H9 (cell line): ENCODE measurements around the gene FYN. TPM values are rescaled to one million over a fixed set of nuclear protein-coding genes. Genes with fewer than 3 reads are reported as not detected.

Source experiments
- DNase-seq: peaks from one replicate; pipeline ENCODE4 v3.0.0-alpha.2; 2017
- H2AFZ ChIP-seq: one replicate; pipeline ENCODE4 v1.6.1; 2013; ENCODE audit warnings: mild to moderate bottlenecking, low read length, control low read depth, moderate library complexity
- H2AK5ac ChIP-seq: 2 replicates; pipeline ENCODE4 v1.6.1; 2013; ENCODE audit warnings: low read length, control low read depth, mixed read lengths; ENCODE audit not compliant: insufficient read length
- H2BK120ac ChIP-seq: one replicate; pipeline ENCODE4 v1.6.1; 2013; ENCODE audit warnings: low read depth, mild to moderate bottlenecking, low read length, control low read depth, inconsistent platforms; ENCODE audit not compliant: poor library complexity, severe bottlenecking
- H2BK12ac ChIP-seq: 2 replicates; pipeline ENCODE4 v1.6.1; 2013; ENCODE audit warnings: low read length, control low read depth, mixed read lengths, low read depth; ENCODE audit not compliant: insufficient read length
- H2BK15ac ChIP-seq: 2 replicates; pipeline ENCODE4 v1.6.1; 2013; ENCODE audit warnings: low read depth, low read length, control low read depth
- H2BK20ac ChIP-seq: one replicate; pipeline ENCODE4 v1.6.1; 2013; ENCODE audit warnings: low read depth, mild to moderate bottlenecking, low read length, control low read depth, inconsistent platforms; ENCODE audit not compliant: poor library complexity, severe bottlenecking
- H2BK5ac ChIP-seq: 2 replicates; pipeline ENCODE4 v1.6.1; 2013; ENCODE audit warnings: low read length, control low read depth, mixed read lengths; ENCODE audit not compliant: insufficient read length
- H3K14ac ChIP-seq: 2 replicates; pipeline ENCODE4 v1.6.1; 2013; ENCODE audit warnings: low read length, control low read depth; ENCODE audit not compliant: insufficient read depth
- H3K18ac ChIP-seq: 2 replicates; pipeline ENCODE4 v1.6.1; 2013; ENCODE audit warnings: low read depth, mild to moderate bottlenecking, mixed read lengths, low read length, control low read depth; ENCODE audit not compliant: insufficient read length
- H3K23ac ChIP-seq: 2 replicates; pipeline ENCODE4 v1.6.1; 2013; ENCODE audit warnings: low read length, control low read depth, mixed read lengths, low read depth; ENCODE audit not compliant: insufficient read length
- H3K23me2 ChIP-seq: 2 replicates; pipeline ENCODE4 v1.6.1; 2013; ENCODE audit warnings: low read depth, mild to moderate bottlenecking, mixed read lengths, low read length, control low read depth; ENCODE audit not compliant: insufficient read length, poor library complexity, severe bottlenecking
- H3K27ac ChIP-seq: 2 replicates; pipeline ENCODE4 v1.5.1; 2013; ENCODE audit warnings: low read length, control low read depth, mixed read lengths, low read depth; ENCODE audit not compliant: insufficient read length
- H3K27me3 ChIP-seq: 2 replicates; pipeline ENCODE4 v1.6.1; 2013; ENCODE audit warnings: low read length, control low read depth, inconsistent platforms; ENCODE audit not compliant: insufficient read depth
- H3K4ac ChIP-seq: 2 replicates; pipeline ENCODE4 v1.6.1; 2013; ENCODE audit warnings: low read depth, mild to moderate bottlenecking, control low read depth, inconsistent platforms, low read length, moderate library complexity
- H3K4me1 ChIP-seq: 2 replicates; pipeline ENCODE4 v1.6.1; 2013; ENCODE audit warnings: low read length, control low read depth, inconsistent platforms; ENCODE audit not compliant: insufficient read depth
- H3K4me2 ChIP-seq: 2 replicates; pipeline ENCODE4 v1.6.1; 2013; ENCODE audit warnings: low read length, control low read depth, mixed read lengths; ENCODE audit not compliant: insufficient read length, insufficient read depth
- H3K56ac ChIP-seq: 2 replicates; pipeline ENCODE4 v1.6.1; 2013; ENCODE audit warnings: low read depth, mild to moderate bottlenecking, mixed read lengths, low read length, control low read depth; ENCODE audit not compliant: insufficient read length
- H3K79me1 ChIP-seq: 2 replicates; pipeline ENCODE4 v1.6.1; 2013; ENCODE audit warnings: low read depth, mild to moderate bottlenecking, moderate library complexity, low read length, control low read depth, inconsistent platforms; ENCODE audit not compliant: insufficient read depth, poor library complexity, severe bottlenecking
- H3K79me2 ChIP-seq: 2 replicates; pipeline ENCODE4 v1.6.1; 2013; ENCODE audit warnings: low read length, control low read depth, inconsistent platforms; ENCODE audit not compliant: insufficient read depth
- H3K9ac ChIP-seq: 2 replicates; pipeline ENCODE4 v1.6.1; 2013; ENCODE audit warnings: low read length, control low read depth, mixed read lengths; ENCODE audit not compliant: insufficient read length; ENCODE audit errors: extremely low read depth
- H3K9me3 ChIP-seq: one replicate; pipeline ENCODE4 v1.6.1; 2013; ENCODE audit warnings: low read depth, low read length, inconsistent platforms; ENCODE audit not compliant: control insufficient read depth
- H3T11ph ChIP-seq: one replicate; pipeline ENCODE4 v1.6.1; 2013; ENCODE audit warnings: mild to moderate bottlenecking, low read length, control low read depth, inconsistent platforms
- H4K20me1 ChIP-seq: one replicate; pipeline ENCODE4 v1.6.1; 2013; ENCODE audit not compliant: control insufficient read depth, insufficient read length, insufficient read depth
- H4K5ac ChIP-seq: 2 replicates; pipeline ENCODE4 v1.6.1; 2013; ENCODE audit warnings: low read depth, mild to moderate bottlenecking, mixed read lengths, low read length, control low read depth; ENCODE audit not compliant: insufficient read length
- H4K8ac ChIP-seq: replicated peaks from 2 replicates; pipeline ENCODE4 v1.6.1; 2013; ENCODE audit warnings: low read length, control low read depth, mixed read lengths, low read depth; ENCODE audit not compliant: insufficient read length
- H4K91ac ChIP-seq: 2 replicates; pipeline ENCODE4 v1.6.1; 2013; ENCODE audit warnings: low read depth, mild to moderate bottlenecking, moderate library complexity, mixed read lengths, low read length, control low read depth; ENCODE audit not compliant: insufficient read length
- H3K27ac Mint-ChIP-seq, 3 experiments: 2 replicates in 2 of 3; 3 replicates in 1 of 3; pipeline ENCODE4 v1.8.0; 2020 to 2021; ENCODE audit warnings: mixed read lengths in 3 of 3, mild to moderate bottlenecking in 1 of 3, moderate library complexity in 1 of 3
- H3K27me3 Mint-ChIP-seq: 2 replicates; pipeline ENCODE4 v1.8.0; 2021; ENCODE audit warnings: low read depth, mild to moderate bottlenecking, moderate library complexity, mixed read lengths
- H3K36me3 Mint-ChIP-seq, 3 experiments: 2 replicates in 2 of 3; 3 replicates in 1 of 3; pipeline ENCODE4 v1.8.0; 2020 to 2021; ENCODE audit warnings: low read depth in 3 of 3, mixed read lengths in 3 of 3; ENCODE audit not compliant: insufficient read depth in 1 of 3
- H3K4me1 Mint-ChIP-seq, 2 experiments: 2 replicates each; pipeline ENCODE4 v1.8.0; 2020; ENCODE audit warnings: mixed read lengths in 2 of 2
- H3K4me3 Mint-ChIP-seq, 2 experiments: 2 replicates in 1 of 2; 3 replicates in 1 of 2; pipeline ENCODE4 v1.8.0; 2020 to 2021; ENCODE audit warnings: mild to moderate bottlenecking in 2 of 2, mixed read lengths in 2 of 2, moderate library complexity in 1 of 2
- H3K9me3 Mint-ChIP-seq, 2 experiments: 2 replicates in 1 of 2; 3 replicates in 1 of 2; pipeline ENCODE4 v1.8.0; 2020; ENCODE audit warnings: mild to moderate bottlenecking in 2 of 2, mixed read lengths in 2 of 2, moderate library complexity in 1 of 2
- WGBS: extraction: QIAGEN DNeasy Blood & Tissue Kit; methylation state at CpG from one replicate; pipeline ENCODE4 v1.1.7; 2013; ENCODE audit warnings: missing lambda C conversion rate, low lambda C conversion rate, mixed read lengths; ENCODE audit not compliant: insufficient read length; ENCODE audit errors: extremely low coverage; 5-methylcytosine and 5-hydroxymethylcytosine counted together
- total RNA-seq: library from RNA; stranded (reverse); gene quantifications from 2 replicates; pipeline ENCODE4 v1.2.1, GENCODE V29; 2021
- TF ChIP-seq, protein P1 (sequence below): fragments of 200-600 bp; sonication (generic); conservative IDR thresholded peaks from 3 replicates; pipeline ENCODE4 v1.8.0; 2021; ENCODE audit warnings: antibody characterized with exemption, mild to moderate bottlenecking

Gene FYN
- total RNA-seq, 1 experiment from 2014 or later, result 64.8 TPM

DNA sequence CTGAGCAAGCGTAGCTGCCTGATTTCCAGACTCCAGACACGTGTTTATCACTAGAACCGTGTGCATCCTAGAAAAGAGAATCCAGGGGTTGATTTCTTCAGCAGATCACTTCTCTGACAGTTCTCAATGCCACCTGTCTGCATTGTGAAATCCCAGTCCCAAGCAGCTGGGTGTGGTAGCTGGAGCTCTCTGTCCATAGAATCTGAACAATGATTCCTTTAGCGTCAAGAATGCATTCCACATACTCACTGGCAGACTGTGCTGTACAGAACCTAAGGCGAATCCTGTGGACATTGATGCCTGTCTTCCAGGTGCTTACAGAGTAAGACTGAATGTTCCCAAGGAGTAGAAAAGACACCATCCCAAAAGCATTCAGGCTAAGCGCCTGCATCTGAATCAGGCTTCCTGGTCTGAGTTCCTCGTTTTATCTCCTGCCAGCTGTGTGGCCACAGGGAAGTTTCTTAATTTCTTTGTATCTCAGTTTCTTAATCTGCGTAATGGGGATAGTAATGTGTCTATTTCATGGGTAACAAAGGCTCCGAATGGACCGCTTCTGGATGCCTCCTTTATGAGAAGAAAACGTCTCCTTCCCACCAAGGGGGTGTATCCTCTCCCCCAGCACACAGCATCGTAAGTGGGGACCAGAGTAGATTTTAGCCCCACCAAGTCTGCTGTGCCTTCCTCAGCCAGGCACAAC, 257.2 kb downstream of the FYN start:
- H3K23ac ChIP-seq, result no peak overlapping the region
- H2AK5ac ChIP-seq, result no peak overlapping the region
- Mint-ChIP-seq H3K4me1 (peaks cover 27 to 28% of the 10 kb centered on the region in 2 experiments), H3K27me3 (peaks cover 24% of the 10 kb centered on the region), H3K36me3 (peaks cover 0 to 11% (median 4%) of the 10 kb centered on the region in 3 experiments; a peak in 4 of 7 replicates), H3K9me3 (peaks cover 3 to 6% of the 10 kb centered on the region in 2 experiments; a peak in 3 of 5 replicates), H3K27ac (no peak overlapping the region; a peak in 1 of 7 replicates), H3K4me3 (no peak overlapping the region)
- no peak overlapping the region for H2BK120ac ChIP-seq
- H2BK5ac ChIP-seq, result no peak overlapping the region
- no peaks in the 10 kb centered on the region for H3K23me2 ChIP-seq
- H2AFZ ChIP-seq, result no peak overlapping the region
- no peak overlapping the region for H3K27ac ChIP-seq
- H3K4ac ChIP-seq, result no peak overlapping the region
- no peak overlapping the region for H4K5ac ChIP-seq
- H3K9ac ChIP-seq, result no peak overlapping the region
- no peak overlapping the region for H4K8ac ChIP-seq
- no peak overlapping the region for H3K18ac ChIP-seq
- no peak overlapping the region for H2BK15ac ChIP-seq
- H3K79me2 ChIP-seq, result no peaks in the 10 kb centered on the region
- TF ChIP-seq, protein P1, sequence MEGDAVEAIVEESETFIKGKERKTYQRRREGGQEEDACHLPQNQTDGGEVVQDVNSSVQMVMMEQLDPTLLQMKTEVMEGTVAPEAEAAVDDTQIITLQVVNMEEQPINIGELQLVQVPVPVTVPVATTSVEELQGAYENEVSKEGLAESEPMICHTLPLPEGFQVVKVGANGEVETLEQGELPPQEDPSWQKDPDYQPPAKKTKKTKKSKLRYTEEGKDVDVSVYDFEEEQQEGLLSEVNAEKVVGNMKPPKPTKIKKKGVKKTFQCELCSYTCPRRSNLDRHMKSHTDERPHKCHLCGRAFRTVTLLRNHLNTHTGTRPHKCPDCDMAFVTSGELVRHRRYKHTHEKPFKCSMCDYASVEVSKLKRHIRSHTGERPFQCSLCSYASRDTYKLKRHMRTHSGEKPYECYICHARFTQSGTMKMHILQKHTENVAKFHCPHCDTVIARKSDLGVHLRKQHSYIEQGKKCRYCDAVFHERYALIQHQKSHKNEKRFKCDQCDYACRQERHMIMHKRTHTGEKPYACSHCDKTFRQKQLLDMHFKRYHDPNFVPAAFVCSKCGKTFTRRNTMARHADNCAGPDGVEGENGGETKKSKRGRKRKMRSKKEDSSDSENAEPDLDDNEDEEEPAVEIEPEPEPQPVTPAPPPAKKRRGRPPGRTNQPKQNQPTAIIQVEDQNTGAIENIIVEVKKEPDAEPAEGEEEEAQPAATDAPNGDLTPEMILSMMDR, result no peak
- WGBS, result no CpG with 5 or more reads among the region's 12 CpGs
- H3K4me2 ChIP-seq, result no peak overlapping the region
- no peaks in the 10 kb centered on the region for H4K20me1 ChIP-seq
- no peak overlapping the region for H4K91ac ChIP-seq
- no peak overlapping the region for H3K56ac ChIP-seq
- no peak overlapping the region for H3K14ac ChIP-seq
- no peaks in the 10 kb centered on the region for H3K79me1 ChIP-seq
- H3T11ph ChIP-seq, result no peak overlapping the region
- H2BK12ac ChIP-seq, result no peak overlapping the region
- DNase-seq, result no peak
- no peak overlapping the region for H2BK20ac ChIP-seq
- no peaks in the 10 kb centered on the region for H3K9me3 ChIP-seq
- H3K27me3 ChIP-seq, result no peaks in the 10 kb centered on the region
- H3K4me1 ChIP-seq, result peaks cover 4% of the 10 kb centered on the region; the same call in 1 of the 2 replicates
